Upper lobe of left lung (tissue), 6 donors: Measurements from ENCODE around the gene ERAL1. TPM values are rescaled to one million over a fixed set of nuclear protein-coding genes. Genes with fewer than 3 reads are reported as not detected.
A peak's percentile ranks its signal among the peaks of the same experiment; 100 is the strongest.

Experiments
- ATAC-seq, 2 donors: fragments of 200-7000 bp; cut with Tn5 transposase; one replicate each; pipeline ENCODE4 v1.9.1; 2022; ENCODE audit warnings: mild to moderate bottlenecking in 2 of 2, moderate library complexity in 2 of 2; ENCODE audit not compliant: low FRiP score in 2 of 2
- DNase-seq, 2 donors: peaks; one replicate each; pipeline ENCODE4 v3.0.0-alpha.2; 2019 to 2020
- H3K27ac ChIP-seq, 4 donors: fragments of 200-600 bp; sonication (generic); one replicate each; pipeline ENCODE4 v1.5.1; 2016 to 2019
- H3K27me3 ChIP-seq, 4 donors: fragments of 200-600 bp; sonication (generic); one replicate each; pipeline ENCODE4 v1.5.1; 2017 to 2019
- H3K36me3 ChIP-seq, 4 donors: fragments of 200-600 bp; sonication (generic); one replicate each; pipeline ENCODE4 v1.5.1; 2016 to 2019
- H3K4me1 ChIP-seq, 4 donors: fragments of 200-600 bp; sonication (generic); one replicate each; pipeline ENCODE4 v1.5.1; 2018 to 2019
- H3K4me3 ChIP-seq, 4 donors: fragments of 200-600 bp; sonication (generic); one replicate each; pipeline ENCODE4 v1.5.1; 2017 to 2019; ENCODE audit warnings: mild to moderate bottlenecking in 2 of 4, moderate library complexity in 1 of 4
- H3K9me3 ChIP-seq, 4 donors: fragments of 200-600 bp; sonication (generic); one replicate each; pipeline ENCODE4 v1.5.1; 2018 to 2019
- EP300 ChIP-seq, 4 donors: sonication (generic); formaldehyde crosslinking; IDR thresholded peaks; one replicate each; pipeline ENCODE4 v1.5.1; 2017; ENCODE audit warnings: antibody characterized with exemption in 4 of 4, control low read depth in 2 of 4
- POLR2A ChIP-seq, 4 donors: fragments of 450-650 bp; IDR thresholded peaks; one replicate each; pipeline ENCODE4 v1.5.1; 2016 to 2017; ENCODE audit warnings: antibody characterized with exemption in 4 of 4, mild to moderate bottlenecking in 2 of 4
- POLR2AphosphoS5 ChIP-seq, 2 donors: sonication (generic); formaldehyde crosslinking; IDR thresholded peaks; one replicate each; pipeline ENCODE4 v1.5.1; 2017; ENCODE audit warnings: antibody characterized with exemption in 2 of 2
- WGBS, 2 donors: methylation state at CpG; one replicate each; pipeline ENCODE4 v1.1.5; 2017 to 2018; 5-methylcytosine and 5-hydroxymethylcytosine counted together
- total RNA-seq, 6 donors: library from RNA; depleted of rRNA in 4 of 6; stranded (reverse); fragments of >200 nt in 4 of 6; gene quantifications; one replicate each; pipeline versions ENCODE4 v1.1.0 to v1.2.1, GENCODE V29; 2016 to 2021
- TF ChIP-seq, protein P1 (sequence below), 6 experiments: fragments of 450-650 bp in 4 of 6; fragments of 200-600 bp in 2 of 6; sonication (generic) in 2 of 6; IDR thresholded peaks; one replicate each; pipeline ENCODE4 v1.5.1; 2016 to 2019; ENCODE audit warnings: antibody characterized with exemption in 6 of 6
- donor health status: DM: no; HTN: no; CAD: no; lungs with moderate emphysema.
- donor health status: DM: no; HTN: yes; CAD: no; lungs with severe emphysema.

Gene ERAL1
- total RNA-seq, 6 donors from 2014 or later: 22.4 to 41.3 (median 27.7) TPM

GRCh38 chr17:28839221-28839620, 15.6 kb upstream of the ERAL1 start:
- no peaks in the 10 kb centered on the region for H3K36me3 ChIP-seq
- H3K9me3 ChIP-seq: no peaks in the 10 kb centered on the region
- H3K4me3 ChIP-seq: no peak overlapping the region
- peaks cover 10 to 35% (median 15%) of the 10 kb centered on the region in 4 donors for H3K4me1 ChIP-seq
- ATAC-seq (no peak), DNase-seq (no peak)
- no peaks in the 10 kb centered on the region for H3K27me3 ChIP-seq
- WGBS, 2 donors: 60 to 71% methylated on average over 2 of the region's 2 CpGs
- TF ChIP-seq, protein P1, sequence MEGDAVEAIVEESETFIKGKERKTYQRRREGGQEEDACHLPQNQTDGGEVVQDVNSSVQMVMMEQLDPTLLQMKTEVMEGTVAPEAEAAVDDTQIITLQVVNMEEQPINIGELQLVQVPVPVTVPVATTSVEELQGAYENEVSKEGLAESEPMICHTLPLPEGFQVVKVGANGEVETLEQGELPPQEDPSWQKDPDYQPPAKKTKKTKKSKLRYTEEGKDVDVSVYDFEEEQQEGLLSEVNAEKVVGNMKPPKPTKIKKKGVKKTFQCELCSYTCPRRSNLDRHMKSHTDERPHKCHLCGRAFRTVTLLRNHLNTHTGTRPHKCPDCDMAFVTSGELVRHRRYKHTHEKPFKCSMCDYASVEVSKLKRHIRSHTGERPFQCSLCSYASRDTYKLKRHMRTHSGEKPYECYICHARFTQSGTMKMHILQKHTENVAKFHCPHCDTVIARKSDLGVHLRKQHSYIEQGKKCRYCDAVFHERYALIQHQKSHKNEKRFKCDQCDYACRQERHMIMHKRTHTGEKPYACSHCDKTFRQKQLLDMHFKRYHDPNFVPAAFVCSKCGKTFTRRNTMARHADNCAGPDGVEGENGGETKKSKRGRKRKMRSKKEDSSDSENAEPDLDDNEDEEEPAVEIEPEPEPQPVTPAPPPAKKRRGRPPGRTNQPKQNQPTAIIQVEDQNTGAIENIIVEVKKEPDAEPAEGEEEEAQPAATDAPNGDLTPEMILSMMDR (IDR thresholded peaks at IDR 0.05): no peak
- no peak for TF ChIP-seq POLR2A (IDR thresholded peaks at IDR 0.05)
- no peak for TF ChIP-seq EP300 (IDR thresholded peaks at IDR 0.05)
- TF ChIP-seq POLR2AphosphoS5 (IDR thresholded peaks at IDR 0.05): no peak
- H3K27ac ChIP-seq: peak overlapping the region in 1 of 4 donors; percentile 30

GRCh38 chr17:28841901-28842281, 12.9 kb upstream of the ERAL1 start:
- DNase-seq: no peak
- H3K27ac ChIP-seq: peak overlapping the region; percentile 78 to 89 (median 84)
- TF ChIP-seq, protein P1 (IDR thresholded peaks at IDR 0.05): no peak
- TF ChIP-seq EP300 (IDR thresholded peaks at IDR 0.05): no peak
- TF ChIP-seq POLR2AphosphoS5 (IDR thresholded peaks at IDR 0.05): no peak
- no peak for TF ChIP-seq POLR2A (IDR thresholded peaks at IDR 0.05)

GRCh38 chr17:28842282-28843012, 12.4 kb upstream of the ERAL1 start, which contains the start of gene FAM222B:
TSS of gene FAM222B (minus strand) at chr17:28842790. CDS start at chr17:28766667, 76,123 bp downstream.
- Histone ChIP-seq H3K4me1 (peaks cover 10 to 35% (median 15%) of the 10 kb centered on the region in 4 donors), H3K36me3 (no peaks in the 10 kb centered on the region), H3K27ac (peak within 1 kb of the TSS; percentile 78 to 89 (median 84)), H3K9me3 (no peaks in the 10 kb centered on the region), H3K27me3 (no peaks in the 10 kb centered on the region), H3K4me3 (peak within 1 kb of the TSS; percentile 51 to 93 (median 84))
- ATAC-seq: peak; percentile 97 to 99
- peak; percentile 86 to 97 for DNase-seq
- 0 to 2% methylated on average over 21 to 33 of the region's 44 CpGs for WGBS, 2 donors
- TF ChIP-seq POLR2AphosphoS5 (IDR thresholded peaks at IDR 0.05) (peak; percentile 77 to 89), POLR2A (IDR thresholded peaks at IDR 0.05) (peak in 3 of 4 donors; percentile 49 to 76 (median 70)), EP300 (IDR thresholded peaks at IDR 0.05) (no peak)
- TF ChIP-seq, protein P1 (IDR thresholded peaks at IDR 0.05): peak in 3 of 6 experiments; percentile 15 to 24 (median 18)

More at GRCh38 chr17:28841901-28842281, 12.9 kb upstream of the ERAL1 start:
- H3K27me3 ChIP-seq: no peaks in the 10 kb centered on the region
- H3K36me3 ChIP-seq: no peaks in the 10 kb centered on the region
- H3K4me3 ChIP-seq: peak overlapping the region; percentile 51 to 93 (median 84)
- ATAC-seq: peak in 1 of 2 donors; percentile 7
- WGBS, 2 donors: 4 to 7% methylated on average over 6 of the region's 6 CpGs
- H3K4me1 ChIP-seq: peaks cover 10 to 35% (median 15%) of the 10 kb centered on the region in 4 donors
- H3K9me3 ChIP-seq: no peaks in the 10 kb centered on the region

- ATAC-seq (no peak), DNase-seq (no peak)
- Histone ChIP-seq H3K27me3 (no peaks in the 10 kb centered on the region), H3K4me1 (peaks cover 10 to 35% (median 15%) of the 10 kb centered on the region in 4 donors), H3K9me3 (no peaks in the 10 kb centered on the region), H3K27ac (no peak overlapping the region), H3K4me3 (no peak overlapping the region), H3K36me3 (no peaks in the 10 kb centered on the region)
- 96% methylated on average over 6 of the region's 6 CpGs for WGBS, 2 donors
- TF ChIP-seq POLR2AphosphoS5 (IDR thresholded peaks at IDR 0.05): no peak
- TF ChIP-seq, protein P1 (IDR thresholded peaks at IDR 0.05): no peak
- no peak for TF ChIP-seq POLR2A (IDR thresholded peaks at IDR 0.05)
Observed at GRCh38 chr17:28843816-28844148, 11.0 kb upstream of the ERAL1 start.
